GM12892 (cell line): ENCODE results near the gene GSTT2.

Experiments
- DNase-seq: peaks from one replicate; pipeline ENCODE4 v3.0.0; 2011; ENCODE audit not compliant: insufficient read length
- FAIRE-seq: peaks from 2 replicates; lab custom pipeline; 2011; peaks lifted over from hg19 to GRCh38; lab: Jason Lieb, UNC
- POLR2A ChIP-seq: IDR thresholded peaks from 2 replicates; pipeline ENCODE4 v1.6.1; 2011; ENCODE audit warnings: low read depth, low read length, control low read depth
- POLR2AphosphoS5 ChIP-seq: IDR thresholded peaks from 2 replicates; pipeline ENCODE4 v1.6.1; 2011; ENCODE audit warnings: low read depth, low read length, control low read depth
- TAF1 ChIP-seq: IDR thresholded peaks from 2 replicates; pipeline ENCODE4 v1.6.1; 2011; ENCODE audit warnings: low read depth, mild to moderate bottlenecking, control low read depth, low read length, borderline replicate concordance

GSTT2 gene

DNA sequence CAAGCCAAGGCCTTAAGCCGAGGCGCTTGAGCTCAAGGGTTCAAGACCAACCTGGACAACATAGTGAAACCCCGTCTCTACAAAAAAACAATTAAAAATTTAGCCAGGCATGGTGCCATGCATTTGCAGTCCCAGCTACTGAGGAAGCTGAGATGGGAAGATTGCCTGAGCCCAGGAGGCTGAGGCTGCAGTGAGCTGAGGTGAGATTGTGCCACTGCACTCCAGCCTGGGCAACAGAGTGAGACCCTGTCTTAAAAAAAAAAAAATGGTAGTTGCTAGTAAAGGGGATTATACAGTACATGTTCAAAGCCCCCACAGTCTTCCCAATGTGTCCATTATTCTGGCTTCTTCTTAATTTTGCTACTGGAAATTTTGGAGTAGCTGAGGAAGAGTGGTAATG lies 49.4 kb downstream of the GSTT2 start:
- DNase-seq (no peak), FAIRE-seq (no peak)
- TF ChIP-seq TAF1 (no peak), POLR2AphosphoS5 (no peak), POLR2A (no peak)

DNA sequence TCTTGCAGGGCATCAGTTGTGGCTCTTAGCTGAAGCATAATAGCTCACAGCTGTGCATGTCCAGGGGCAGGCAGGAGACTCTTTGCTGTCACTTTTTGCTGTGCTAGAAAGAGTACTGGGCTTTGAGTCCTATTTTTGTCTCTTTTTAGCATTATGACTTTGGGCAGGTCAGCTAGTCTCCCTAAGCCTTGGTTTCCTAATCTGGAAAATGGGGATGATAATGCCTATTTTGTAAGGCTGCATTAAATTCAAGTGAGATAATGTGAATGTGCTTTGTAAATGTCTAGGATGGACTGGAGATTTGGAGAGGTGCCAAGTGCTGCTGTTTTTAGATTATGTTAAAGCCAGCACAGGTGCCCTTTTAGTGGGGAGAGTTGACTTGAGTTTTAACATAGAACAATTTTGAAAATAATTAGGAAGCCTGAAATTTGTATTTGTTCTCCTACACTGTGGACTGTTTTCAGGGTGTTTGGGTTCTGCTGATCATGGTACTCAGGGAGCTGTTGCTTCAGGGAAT lies 50.3 kb downstream of the GSTT2 start:
- TF ChIP-seq TAF1 (no peak), POLR2AphosphoS5 (no peak), POLR2A (no peak)
- DNase-seq (no peak), FAIRE-seq (no peak)
